K562 (cell line): ENCODE data around the gene RGL2. TPM values are rescaled to one million over a fixed set of nuclear protein-coding genes. Genes with fewer than 3 reads are reported as not detected.
A peak's percentile ranks its signal among the peaks of the same experiment; 100 is the strongest.

Source experiments
- CCNT2 ChIP-seq: IDR thresholded peaks from 2 replicates; pipeline ENCODE4 v1.6.1; 2011; ENCODE audit warnings: borderline replicate concordance, low read depth, mild to moderate bottlenecking, moderate library complexity, mixed read lengths, low read length; ENCODE audit not compliant: insufficient read length; ENCODE audit errors: extremely low read depth
- CTCF ChIP-seq, 3 experiments: IDR thresholded peaks in 2 of 3; conservative IDR thresholded peaks in 1 of 3; 2 replicates each; pipeline ENCODE4 v1.5.1; 2011 to 2012; ENCODE audit warnings: low read length in 3 of 3, mild to moderate bottlenecking in 3 of 3, control low read depth in 2 of 3, improper control_type of control experiment in 1 of 3, inconsistent platforms in 1 of 3, low read depth in 1 of 3, mixed read lengths in 1 of 3, moderate library complexity in 1 of 3; ENCODE audit not compliant: insufficient read depth in 2 of 3
- ETV5 ChIP-seq: sonication (generic); formaldehyde crosslinking; IDR thresholded peaks from 2 replicates; pipeline ENCODE4 v1.4.0; 2020; ENCODE audit warnings: low read depth, mild to moderate bottlenecking, missing genetic modification reagents
- GABPA ChIP-seq: fragments of 200-800 bp; sonication (Bioruptor generic); conservative IDR thresholded peaks from 2 replicates; pipeline ENCODE4 v1.6.1; 2016; ENCODE audit warnings: low read depth, missing genetic modification characterization, missing compliant biosample characterization
- MBD1 ChIP-seq: fragments of 250-450 bp; sonication (Bioruptor Pico); IDR thresholded peaks from 2 replicates; pipeline ENCODE4 v1.8.0; 2022; ENCODE audit warnings: inconsistent platforms
- NCOR1 ChIP-seq: fragments of 450-650 bp; IDR thresholded peaks from 2 replicates; pipeline ENCODE4 v1.6.1; 2016; ENCODE audit warnings: mild to moderate bottlenecking, moderate library complexity
- POLR2H ChIP-seq: IDR thresholded peaks from 2 replicates; pipeline ENCODE4 v1.6.1; 2016; ENCODE audit warnings: missing genetic modification characterization, low read depth, mild to moderate bottlenecking, control low read depth, missing compliant biosample characterization, moderate library complexity
- RBFOX2 ChIP-seq: fragments of 200-400 bp; formaldehyde crosslinking; IDR thresholded peaks from 2 replicates; pipeline ENCODE4 v1.6.1; 2017; ENCODE audit warnings: low read depth, mild to moderate bottlenecking, low read length, moderate library complexity
- RNF219 ChIP-seq: fragments of 250-450 bp; sonication (Bioruptor Pico); IDR thresholded peaks from 2 replicates; pipeline ENCODE4 v1.5.0; 2022; ENCODE audit warnings: mild to moderate bottlenecking
- RREB1 ChIP-seq: fragments of 250-450 bp; sonication (Bioruptor Pico); IDR thresholded peaks from 2 replicates; pipeline ENCODE4 v1.4.0; 2020
- TEAD4 ChIP-seq, 2 experiments: sonication (generic) in 1 of 2; formaldehyde crosslinking in 1 of 2; IDR thresholded peaks; 2 replicates each; pipeline versions ENCODE4 v1.6.1 to v1.8.0; 2012 to 2022; ENCODE audit warnings: borderline replicate concordance in 1 of 2, inconsistent platforms in 1 of 2, low read length in 1 of 2, mild to moderate bottlenecking in 1 of 2, missing genetic modification reagents in 1 of 2
- ZBTB7A ChIP-seq: IDR thresholded peaks from 2 replicates; pipeline ENCODE4 v1.6.1; 2011; ENCODE audit warnings: low read depth, mild to moderate bottlenecking, low read length, moderate library complexity, borderline replicate concordance; ENCODE audit not compliant: control insufficient read depth
- ZFP1 ChIP-seq: fragments of 450-650 bp; formaldehyde crosslinking; IDR thresholded peaks from 2 replicates; pipeline ENCODE4 v1.4.0; 2020; ENCODE audit warnings: mild to moderate bottlenecking, mixed read lengths
- polyA plus RNA-seq, 8 experiments: library from polyadenylated mRNA; depleted of rRNA in 4 of 8; stranded (reverse) in 5 of 8; unstranded in 3 of 8; fragments of >200 nt; fragmentation: Nextera tagmentation in 2 of 8; fragmentation: Illumina TruSeq in 1 of 8; extraction: Ambion mirVana in 2 of 8; extraction: Trizol in 1 of 8; gene quantifications; 2 replicates each; pipeline versions ENCODE4 v1.2.1 to v1.2.3, GENCODE V29; 2011 to 2014; ENCODE audit warnings: inconsistent platforms in 1 of 8, missing spikeins in 1 of 8
- total RNA-seq, 7 experiments: library from RNA; depleted of rRNA in 6 of 7; stranded (reverse); fragments of >200 nt in 6 of 7; fragmentation: Illumina TruSeq in 2 of 7; extraction: Trizol in 2 of 7; gene quantifications; 2 replicates each; pipeline versions ENCODE4 v1.2.1 to v1.2.3, GENCODE V29; 2011 to 2021; ENCODE audit warnings: low replicate concordance in 1 of 7

Gene RGL2
- total and polyA plus RNA-seq, 9 of the 15 experiments (the other 6 are each of a cell fraction or from before 2014, with no cell fraction given), result 1.8 to 57.1 (median 19.5) TPM

- TF ChIP-seq MBD1 (CRISPR knock-in tag) (no peak), ZBTB7A (peak; percentile 88), ETV5 (peak; percentile 90; the same call in 1 of the 2 replicates), CTCF (IDR thresholded peaks at IDR 0.05 in 2 of 3, conservative IDR thresholded peaks at IDR 0.05 in 1 of 3; ENCODE audit: insufficient read depth in 2 of 3, low read depth in 1 of 3, low read length in 3 of 3) (peak; percentile 77 to 92 (median 85)), RNF219 (CRISPR knock-in tag) (0 out of 2 replicates have a peak, but pooled peaks have one; percentile 26), TEAD4 (IDR thresholded peaks at IDR 0.05; ENCODE audit: low read length) (peak; percentile 19), TEAD4 (CRISPR knock-in tag; IDR thresholded peaks at IDR 0.05; ENCODE audit: borderline replicate concordance) (no peak), POLR2H (tag) (peak; percentile 58; the same call in 1 of the 2 replicates), RREB1 (peak; percentile 58; the same call in 1 of the 2 replicates), RBFOX2 (peak; percentile 88), GABPA (tag) (peak; percentile 93), CCNT2 (peak; percentile 100), NCOR1 (peak; percentile 74), ZFP1 (CRISPR knock-in tag) (no peak)
Observed at GRCh38 chr6:33276864-33277662, 21.7 kb downstream of the RGL2 start, which contains the start of gene B3GALT4 (continued).
